Heart right ventricle (tissue), 16 donors: Measurements from ENCODE around the gene CRX. TPM values are rescaled to one million over a fixed set of nuclear protein-coding genes. Genes with fewer than 3 reads are reported as not detected.
A peak's percentile ranks its signal among the peaks of the same experiment; 100 is the strongest.
"Not testable (repeated sequence)": the region's sequence is repeated elsewhere in the genome, so short reads cannot be mapped to it uniquely, and the experiment has no call there.

Source experiments
- ATAC-seq, 8 donors: fragments of 200-7000 bp; cut with Tn5 transposase; one replicate each; pipeline ENCODE4 v1.9.1; 2020; ENCODE audit warnings: mild to moderate bottlenecking in 8 of 8, moderate library complexity in 8 of 8, moderate number of reproducible peaks in 1 of 8
- DNase-seq, 2 donors: peaks; one replicate each; pipeline ENCODE4 v3.0.0-alpha.2; 2020
- H3K27ac ChIP-seq, 10 donors: fragments of 200-600 bp; sonication (generic) in 2 of 10; one replicate each; pipeline versions ENCODE4 v1.5.0 to v1.8.0; 2020 to 2022; ENCODE audit warnings: mild to moderate bottlenecking in 3 of 10
- H3K27me3 ChIP-seq, 7 donors: fragments of 200-600 bp; one replicate each; pipeline ENCODE4 v1.8.0; 2021 to 2022; ENCODE audit warnings: mild to moderate bottlenecking in 2 of 7
- H3K36me3 ChIP-seq, 9 donors: fragments of 200-600 bp; sonication (generic) in 1 of 9; one replicate each; pipeline versions ENCODE4 v1.5.0 to v1.8.0; 2020 to 2022; ENCODE audit warnings: mild to moderate bottlenecking in 2 of 9
- H3K4me1 ChIP-seq, 9 donors: fragments of 200-600 bp; sonication (generic) in 1 of 9; one replicate each; pipeline versions ENCODE4 v1.5.0 to v1.8.0; 2020 to 2022; ENCODE audit warnings: mild to moderate bottlenecking in 4 of 9
- H3K4me3 ChIP-seq, 10 donors: fragments of 200-600 bp; sonication (generic) in 2 of 10; one replicate each; pipeline versions ENCODE4 v1.5.0 to v1.8.0; 2020 to 2022; ENCODE audit warnings: mild to moderate bottlenecking in 7 of 10, moderate library complexity in 2 of 10
- H3K9me3 ChIP-seq, 11 donors: fragments of 200-600 bp in 10 of 11; sonication (generic) in 2 of 11; one replicate each; pipeline versions ENCODE4 v1.5.0 to v1.8.0; 2013 to 2022; ENCODE audit warnings: mild to moderate bottlenecking in 2 of 11, control low read depth in 1 of 11, moderate library complexity in 1 of 11
- WGBS, 2 donors: extraction: QIAGEN DNeasy Blood & Tissue Kit; methylation state at CpG; one replicate each; pipeline ENCODE4 v1.1.7; 2013; ENCODE audit warnings: inconsistent platforms in 1 of 2; 5-methylcytosine and 5-hydroxymethylcytosine counted together
- intact Hi-C, 10 donors: fragments of 100-400 bp; cut with DNase I; formaldehyde crosslinking; loops; one replicate each; pipeline versions ENCODE4 v1.11.1 to v1.14.2; 2022
- polyA plus RNA-seq, 2 donors: library from polyadenylated mRNA; stranded (reverse); fragments of 200-250 nt; gene quantifications; one replicate each; pipeline ENCODE4 v1.2.3, GENCODE V29; 2013
- total RNA-seq, 10 donors: library from RNA; stranded (reverse); fragmentation: NEBNext Ultra II Directional in 3 of 10; extraction: Animal tissue kit (Norgen Biotek cat#: 25700) in 3 of 10; gene quantifications; one replicate each; pipeline versions ENCODE4 v1.2.1 to v1.2.4, GENCODE V29; 2021 to 2023
- TF ChIP-seq, protein P1 (sequence below), 9 donors: fragments of 200-600 bp; sonication (generic) in 2 of 9; IDR thresholded peaks; one replicate each; pipeline versions ENCODE4 v1.5.0 to v1.8.0; 2021 to 2022; ENCODE audit warnings: antibody characterized with exemption in 9 of 9, mild to moderate bottlenecking in 5 of 9, moderate library complexity in 1 of 9
- donor health status: Arrhythmogenic right ventricular cardiomyopathy.
- donor health status: ischemic (EF 13 %, LVEDD 7.1; RV severe dilation, severe dysfunction).
- donor health status: healthy with polysubstance abuse.
- donor health status: DM: no; HTN: yes; CAD: no.
- donor health status: DM: no; HTN: no; CAD: no.
- donor health status: ischemic (EF 25% LVEDD 6.9; RV normal size, moderate dysfunction).
- donor health status: ischemic (EF 25% LVEDD 5.7; RV mildly dilated, moderate dysfunction).
- donor health status: healthy.
- donor health status: DM: yes; HTN: yes; CAD: no.
- donor health status: Ischemic cardiomyopathy.
- donor health status: ischemic (EF 35%, LVEDD 5.7; RV mildly dilated, moderate dysfunction).
- donor health status: nonischemic (EF 11% LVEDD 7.7; RV severe dilation, severe dysfunction).
- donor health status: DM: yes; HTN: yes; CAD: no.
- donor health status: PGD.
- donor health status: ischemic (EF 29% LVEDD 5.4; RV normal size, mild dysfunction).
- donor health status: nonischemic (EF 23%, LVEDD 6.1; RV moderate dilation, normal function).

CRX gene
- total and polyA plus RNA-seq, 12 donors, result not detected

DNA sequence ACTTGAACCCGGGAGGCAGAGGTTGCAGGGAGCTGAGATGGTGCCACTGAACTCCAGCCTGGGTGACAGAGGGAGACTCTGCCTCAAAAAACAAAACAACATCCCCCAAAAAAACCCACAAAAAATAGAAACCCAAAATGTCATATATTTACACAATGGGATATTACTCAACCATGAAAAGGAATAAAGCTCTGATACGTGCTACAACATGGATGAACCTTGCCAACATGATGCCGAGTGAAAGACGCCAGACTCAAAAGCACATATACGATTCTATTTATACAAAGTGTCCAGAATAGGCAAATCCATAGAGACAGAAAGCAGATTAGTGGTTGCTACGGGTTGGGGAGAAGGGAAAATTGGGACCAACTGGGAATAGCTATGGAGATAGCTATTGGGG, 15.3 kb upstream of the CRX start:
- 78 to 82% methylated on average over 6 of the region's 6 CpGs for WGBS, 2 donors

DNA sequence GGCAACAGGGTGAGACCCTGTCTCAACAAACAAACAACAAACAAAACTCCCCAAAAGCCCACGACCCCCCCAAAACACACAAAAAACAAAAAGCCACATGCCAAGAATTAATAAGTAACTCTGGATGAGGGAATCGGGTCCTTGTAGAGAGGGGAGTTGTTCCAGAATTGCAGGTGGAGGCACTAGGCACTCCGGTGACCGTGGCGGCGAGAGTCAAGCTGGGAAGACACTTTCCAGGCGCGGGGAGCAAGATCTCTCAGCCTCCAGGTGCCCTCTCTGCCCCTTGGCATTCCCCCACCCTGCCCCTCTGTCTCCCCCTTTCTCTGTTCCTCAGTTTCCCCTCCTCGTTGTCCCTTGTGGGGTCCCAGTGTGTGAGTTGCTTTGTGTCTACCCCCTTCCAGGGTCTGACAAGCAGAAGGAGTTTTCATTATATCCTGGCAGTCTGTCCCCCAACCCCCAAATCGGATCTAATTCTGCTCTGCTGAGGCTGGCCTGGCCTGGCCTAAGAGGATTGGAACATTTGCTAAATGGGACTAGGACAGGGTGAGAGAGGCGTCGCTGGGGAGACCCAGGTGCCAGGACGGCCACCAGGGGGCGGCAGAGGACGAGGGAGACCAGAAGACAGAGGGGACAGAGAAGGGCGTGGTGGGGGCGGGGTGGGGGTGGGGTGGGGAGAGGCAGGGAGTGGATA, 8.3 kb upstream of the CRX start:
- intact Hi-C loops, result loop anchor here in 3 of 10 donors (5.0 to 10.0 kb wide), 2 partner anchors 49 to 51 kb away; no protein-coding TSS in a partner anchor
- Histone ChIP-seq H3K4me1 (no peaks in the 10 kb centered on the region), H3K4me3 (no peak overlapping the region), H3K9me3 (no peaks in the 10 kb centered on the region), H3K27ac (no peak overlapping the region), H3K36me3 (no peaks in the 10 kb centered on the region), H3K27me3 (peaks cover 0 to 15% (median 4%) of the 10 kb centered on the region in 7 donors)
- TF ChIP-seq, protein P1, sequence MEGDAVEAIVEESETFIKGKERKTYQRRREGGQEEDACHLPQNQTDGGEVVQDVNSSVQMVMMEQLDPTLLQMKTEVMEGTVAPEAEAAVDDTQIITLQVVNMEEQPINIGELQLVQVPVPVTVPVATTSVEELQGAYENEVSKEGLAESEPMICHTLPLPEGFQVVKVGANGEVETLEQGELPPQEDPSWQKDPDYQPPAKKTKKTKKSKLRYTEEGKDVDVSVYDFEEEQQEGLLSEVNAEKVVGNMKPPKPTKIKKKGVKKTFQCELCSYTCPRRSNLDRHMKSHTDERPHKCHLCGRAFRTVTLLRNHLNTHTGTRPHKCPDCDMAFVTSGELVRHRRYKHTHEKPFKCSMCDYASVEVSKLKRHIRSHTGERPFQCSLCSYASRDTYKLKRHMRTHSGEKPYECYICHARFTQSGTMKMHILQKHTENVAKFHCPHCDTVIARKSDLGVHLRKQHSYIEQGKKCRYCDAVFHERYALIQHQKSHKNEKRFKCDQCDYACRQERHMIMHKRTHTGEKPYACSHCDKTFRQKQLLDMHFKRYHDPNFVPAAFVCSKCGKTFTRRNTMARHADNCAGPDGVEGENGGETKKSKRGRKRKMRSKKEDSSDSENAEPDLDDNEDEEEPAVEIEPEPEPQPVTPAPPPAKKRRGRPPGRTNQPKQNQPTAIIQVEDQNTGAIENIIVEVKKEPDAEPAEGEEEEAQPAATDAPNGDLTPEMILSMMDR (IDR thresholded peaks at IDR 0.05), result peak; percentile 31 to 61 (median 56)
- ATAC-seq (peak; percentile 51 to 86 (median 74)), DNase-seq (peak; percentile 65 to 77)
- WGBS, 2 donors, result 38 to 39% methylated on average over 17 of the region's 17 CpGs

More for the DNA sequence above, 15.3 kb upstream of the CRX start:
- intact Hi-C loops, result no loop called here
- H3K9me3 ChIP-seq, result peaks cover 0 to 1% (median 0%) of the 10 kb centered on the region in 11 donors
- H3K36me3 ChIP-seq, result no peaks in the 10 kb centered on the region
- H3K4me3 ChIP-seq, result no peak overlapping the region
- no peaks in the 10 kb centered on the region for H3K27me3 ChIP-seq
- H3K4me1 ChIP-seq, result no peaks in the 10 kb centered on the region
- ATAC-seq, result no peak
- H3K27ac ChIP-seq, result no peak overlapping the region
- no peak for DNase-seq
- TF ChIP-seq, protein P1 (IDR thresholded peaks at IDR 0.05), result no peak

DNA sequence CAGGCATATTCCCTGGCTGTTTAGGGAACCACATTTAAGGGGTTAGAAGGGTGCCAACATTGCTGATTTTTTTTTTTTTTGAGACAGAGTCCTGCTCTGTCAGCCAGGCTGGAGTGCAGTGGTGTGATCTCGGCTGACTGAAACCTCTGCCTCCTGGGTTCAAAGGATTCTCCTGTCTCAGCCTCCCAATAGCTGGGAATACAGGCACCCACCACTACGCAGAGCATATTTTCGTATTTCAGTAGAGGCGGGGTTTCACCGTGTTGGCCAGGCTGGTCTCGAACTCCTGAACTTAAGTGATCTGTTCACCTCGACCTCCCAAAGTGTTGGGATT, 7.8 kb upstream of the CRX start:
- no peak overlapping the region for H3K27ac ChIP-seq
- no peak overlapping the region for H3K4me3 ChIP-seq
- H3K9me3 ChIP-seq, result no peaks in the 10 kb centered on the region
- no peaks in the 10 kb centered on the region for H3K36me3 ChIP-seq
- WGBS, 2 donors, result 53% methylated on average over 7 of the region's 7 CpGs
- DNase-seq, result no peak
- TF ChIP-seq, protein P1 (IDR thresholded peaks at IDR 0.05), result peak in 1 of 9 donors; percentile 0
- no peaks in the 10 kb centered on the region for H3K4me1 ChIP-seq
- no peak for ATAC-seq
- H3K27me3 ChIP-seq, result peaks cover 0 to 20% (median 6%) of the 10 kb centered on the region in 7 donors
- intact Hi-C loops, result loop anchor here in 3 of 10 donors (5.0 to 10.0 kb wide), 2 partner anchors 48 to 51 kb away; no protein-coding TSS in a partner anchor

DNA sequence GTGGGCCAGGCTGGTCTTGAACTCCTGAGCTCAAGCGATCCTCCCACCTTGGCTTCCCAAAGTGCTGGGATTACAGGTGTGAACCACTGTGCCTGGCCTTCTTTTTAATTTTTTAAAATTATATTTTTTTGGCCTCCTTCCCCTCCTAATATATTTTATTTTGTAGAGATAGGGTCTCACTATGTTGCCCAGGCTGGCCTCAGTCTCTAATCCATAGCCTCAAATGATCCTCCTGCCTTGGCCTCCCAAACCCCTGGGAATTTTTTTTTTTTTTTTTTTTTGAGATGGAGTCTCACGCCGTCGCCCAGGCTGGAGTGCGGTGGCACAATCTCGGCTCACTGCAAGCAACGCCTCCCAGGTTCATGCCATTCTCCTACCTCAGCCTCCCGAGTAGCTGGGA, 5.5 kb upstream of the CRX start:
- H3K4me3 ChIP-seq, H3K36me3 ChIP-seq, H3K4me1 ChIP-seq, H3K9me3 ChIP-seq, H3K27ac ChIP-seq, DNase-seq, ATAC-seq: not testable (repeated sequence)
- intact Hi-C loops, result loop anchor here in 2 of 10 donors (10.0 kb wide), 1 partner anchor 49 kb away; no protein-coding TSS in a partner anchor
- 91 to 93% methylated on average over 8 of the region's 8 CpGs for whole genome bisulfite sequencing, 2 donors
- H3K27me3 ChIP-seq, result peaks cover 0 to 41% (median 25%) of the 10 kb centered on the region in 7 donors

DNA sequence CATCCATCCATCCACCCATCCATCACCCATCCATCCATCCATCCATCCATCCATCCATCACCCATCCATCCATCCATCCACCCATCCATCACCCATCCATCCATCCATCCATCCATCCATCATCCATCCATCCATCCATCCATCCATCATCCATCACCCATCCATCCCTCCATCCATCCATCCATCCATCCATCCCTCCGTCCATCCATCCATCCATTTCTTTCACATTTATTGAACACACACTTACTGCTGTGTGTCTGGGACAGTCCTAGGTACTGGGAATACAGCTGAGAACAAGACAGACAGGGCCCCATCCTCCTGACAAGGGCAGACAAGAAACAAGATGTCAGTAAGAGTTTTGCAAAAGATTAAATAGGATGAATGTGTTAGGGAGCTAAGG, 3.5 kb upstream of the CRX start:
- 100% methylated on average over 1 of the region's 1 CpG for WGBS, 2 donors
- H3K9me3 ChIP-seq, H3K36me3 ChIP-seq, H3K4me1 ChIP-seq, DNase-seq, H3K27ac ChIP-seq, ATAC-seq, H3K4me3 ChIP-seq: not testable (repeated sequence)
- intact Hi-C loops, result loop anchor here in 2 of 10 donors (10.0 kb wide), 1 partner anchor 47 kb away; no protein-coding TSS in a partner anchor
- peaks cover 0 to 56% (median 37%) of the 10 kb centered on the region in 7 donors for H3K27me3 ChIP-seq
